OCI-M1 (cell line): Measurements from ENCODE around the gene GVQW3.

Experiments
- DNase-seq: peaks from one replicate; lab custom pipeline; 2025; lab: John Stamatoyannopoulos, UW

GVQW3 gene

GRCh38 chr11:76445121-76446084 is 64.3 kb downstream of the GVQW3 start:
- DNase-seq: peak; percentile 99

- no peak for DNase-seq
Measured at GRCh38 chr11:76448506-76448905, 67.4 kb downstream of the GVQW3 start.

GRCh38 chr11:76453248-76453647 is 72.1 kb downstream of the GVQW3 start:
- DNase-seq: no peak

GRCh38 chr11:76455331-76455730 is 74.2 kb downstream of the GVQW3 start:
- no peak for DNase-seq

GRCh38 chr11:76455931-76456330 is 74.8 kb downstream of the GVQW3 start:
- no peak for DNase-seq

GRCh38 chr11:76456571-76456970 is 75.4 kb downstream of the GVQW3 start:
- no peak for DNase-seq
